IPS-20b (cell line): Measurements from ENCODE around the gene OR52K1.
"Not testable (repeated sequence)": the region's sequence is repeated elsewhere in the genome, so short reads cannot be mapped to it uniquely, and the experiment has no call there.

Experiments
- H3K27ac ChIP-seq: one replicate; pipeline ENCODE4 v1.5.1; 2013; ENCODE audit warnings: low read length
- H3K27me3 ChIP-seq: 2 replicates; pipeline ENCODE4 v1.6.1; 2013; ENCODE audit warnings: mild to moderate bottlenecking, low read length, inconsistent platforms; ENCODE audit not compliant: insufficient read depth
- H3K36me3 ChIP-seq: 2 replicates; pipeline ENCODE4 v1.6.1; 2013; ENCODE audit warnings: low read depth, mild to moderate bottlenecking, inconsistent platforms, low read length, moderate library complexity; ENCODE audit not compliant: insufficient read depth
- H3K4me1 ChIP-seq: 2 replicates; pipeline ENCODE4 v1.6.1; 2013; ENCODE audit warnings: mild to moderate bottlenecking, control low read depth, inconsistent platforms, low read length, moderate library complexity; ENCODE audit not compliant: insufficient read depth
- H3K4me3 ChIP-seq: 2 replicates; pipeline ENCODE4 v1.5.1; 2013; ENCODE audit warnings: mild to moderate bottlenecking, low read length, inconsistent platforms
- H3K9ac ChIP-seq: 2 replicates; pipeline ENCODE4 v1.6.1; 2013; ENCODE audit warnings: low read depth, mild to moderate bottlenecking, inconsistent platforms, low read length, moderate library complexity
- H3K9me3 ChIP-seq: 2 replicates; pipeline ENCODE4 v1.6.1; 2013; ENCODE audit warnings: mild to moderate bottlenecking, low read depth, low read length, inconsistent platforms; ENCODE audit not compliant: insufficient read depth

The OR52K1 gene

GRCh38 chr11:4527926-4528325 is 45.5 kb downstream of the OR52K1 start:
- H3K9ac ChIP-seq: no peak overlapping the region
- H3K36me3 ChIP-seq: no peaks in the 10 kb centered on the region
- no peak overlapping the region for H3K4me3 ChIP-seq
- H3K4me1 ChIP-seq: no peaks in the 10 kb centered on the region
- H3K9me3 ChIP-seq: peaks cover 6% of the 10 kb centered on the region; the same call in 1 of the 2 replicates
- H3K27ac ChIP-seq: no peak overlapping the region
- H3K27me3 ChIP-seq: no peaks in the 10 kb centered on the region

GRCh38 chr11:4531686-4532085 is 49.2 kb downstream of the OR52K1 start:
- not testable (repeated sequence) for H3K4me3 ChIP-seq, H3K27me3 ChIP-seq, H3K9ac ChIP-seq, H3K27ac ChIP-seq, H3K36me3 ChIP-seq, H3K9me3 ChIP-seq, H3K4me1 ChIP-seq

GRCh38 chr11:4539603-4540219 is 57.3 kb downstream of the OR52K1 start:
- no peaks in the 10 kb centered on the region for H3K4me1 ChIP-seq
- H3K36me3 ChIP-seq: no peaks in the 10 kb centered on the region
- H3K9ac ChIP-seq: no peak overlapping the region
- no peaks in the 10 kb centered on the region for H3K9me3 ChIP-seq
- H3K27ac ChIP-seq: no peak overlapping the region
- no peaks in the 10 kb centered on the region for H3K27me3 ChIP-seq
- H3K4me3 ChIP-seq: no peak overlapping the region

GRCh38 chr11:4541071-4541470 is 58.6 kb downstream of the OR52K1 start:
- H3K9ac ChIP-seq: no peak overlapping the region
- no peaks in the 10 kb centered on the region for H3K4me1 ChIP-seq
- H3K27ac ChIP-seq: no peak overlapping the region
- H3K27me3 ChIP-seq: no peaks in the 10 kb centered on the region
- H3K9me3 ChIP-seq: no peaks in the 10 kb centered on the region
- no peaks in the 10 kb centered on the region for H3K36me3 ChIP-seq
- no peak overlapping the region for H3K4me3 ChIP-seq
